Duodenal mucosa (tissue), 2 donors: Measurements from ENCODE around the gene ASPG.

ENCODE experiments used
- H3K27ac ChIP-seq: one replicate; pipeline ENCODE4 v1.7.0; 2013; ENCODE audit warnings: low read depth, low read length
- H3K27me3 ChIP-seq, 2 donors: one replicate each; pipeline ENCODE4 v1.7.0; 2013; ENCODE audit warnings: low read length in 2 of 2, control low read depth in 1 of 2; ENCODE audit not compliant: insufficient read depth in 2 of 2, control insufficient read depth in 1 of 2
- H3K36me3 ChIP-seq, 2 donors: one replicate each; pipeline ENCODE4 v1.7.0; 2013; ENCODE audit warnings: low read length in 2 of 2, control low read depth in 1 of 2; ENCODE audit not compliant: insufficient read depth in 2 of 2, control insufficient read depth in 1 of 2
- H3K4me1 ChIP-seq, 2 donors: one replicate each; pipeline ENCODE4 v1.7.0; 2013; ENCODE audit warnings: low read length in 2 of 2, control low read depth in 1 of 2; ENCODE audit not compliant: insufficient read depth in 2 of 2, control insufficient read depth in 1 of 2
- H3K4me3 ChIP-seq, 2 donors: one replicate each; pipeline ENCODE4 v1.7.0; 2013; ENCODE audit warnings: low read length in 2 of 2, low read depth in 1 of 2
- H3K9ac ChIP-seq, 2 donors: one replicate each; pipeline ENCODE4 v1.7.0; 2013; ENCODE audit warnings: low read length in 2 of 2, low read depth in 1 of 2
- H3K9me3 ChIP-seq, 2 donors: one replicate each; pipeline ENCODE4 v1.7.0; 2013; ENCODE audit warnings: low read length in 2 of 2, control low read depth in 1 of 2; ENCODE audit not compliant: control insufficient read depth in 1 of 2

Gene ASPG

GRCh38 chr14:104075530-104076151 is 9.9 kb upstream of the ASPG start:
- Histone ChIP-seq H3K27me3 (no peaks in the 10 kb centered on the region), H3K4me1 (peaks cover 2 to 8% of the 10 kb centered on the region in 2 donors), H3K4me3 (no peak overlapping the region), H3K9ac (no peak overlapping the region), H3K9me3 (peaks cover 7 to 9% of the 10 kb centered on the region in 2 donors), H3K36me3 (no peaks in the 10 kb centered on the region), H3K27ac (no peak overlapping the region)

GRCh38 chr14:104076743-104077142 is 8.8 kb upstream of the ASPG start:
- Histone ChIP-seq H3K9me3 (peaks cover 7 to 9% of the 10 kb centered on the region in 2 donors), H3K4me1 (peaks cover 13 to 19% of the 10 kb centered on the region in 2 donors), H3K27me3 (no peaks in the 10 kb centered on the region), H3K4me3 (no peak overlapping the region), H3K36me3 (no peaks in the 10 kb centered on the region), H3K27ac (no peak overlapping the region), H3K9ac (no peak overlapping the region)

- Histone ChIP-seq H3K4me3 (no peak overlapping the region), H3K4me1 (peaks cover 26 to 31% of the 10 kb centered on the region in 2 donors), H3K27me3 (no peaks in the 10 kb centered on the region), H3K9me3 (peaks cover 7 to 9% of the 10 kb centered on the region in 2 donors), H3K9ac (no peak overlapping the region), H3K27ac (no peak overlapping the region), H3K36me3 (no peaks in the 10 kb centered on the region)
Observed at GRCh38 chr14:104078031-104078455, 7.5 kb upstream of the ASPG start.

GRCh38 chr14:104080376-104081260 is 4.9 kb upstream of the ASPG start:
- Histone ChIP-seq H3K4me1 (peaks cover 39 to 47% of the 10 kb centered on the region in 2 donors), H3K9ac (peak overlapping the region in 1 of 2 donors; percentile 26), H3K9me3 (no peaks in the 10 kb centered on the region), H3K4me3 (no peak overlapping the region), H3K36me3 (no peaks in the 10 kb centered on the region), H3K27ac (no peak overlapping the region), H3K27me3 (no peaks in the 10 kb centered on the region)

- Histone ChIP-seq H3K9ac (peak overlapping the region; percentile 67 to 68), H3K36me3 (no peaks in the 10 kb centered on the region), H3K9me3 (no peaks in the 10 kb centered on the region), H3K4me1 (peaks cover 45 to 54% of the 10 kb centered on the region in 2 donors), H3K27ac (peak overlapping the region; percentile 42), H3K4me3 (peak overlapping the region; percentile 21 to 55), H3K27me3 (peaks cover 3 to 4% of the 10 kb centered on the region in 2 donors)
Observed at GRCh38 chr14:104081261-104081835, 4.2 kb upstream of the ASPG start.

- Histone ChIP-seq H3K9me3 (no peaks in the 10 kb centered on the region), H3K27ac (peak overlapping the region; percentile 42), H3K4me1 (peaks cover 51 to 61% of the 10 kb centered on the region in 2 donors), H3K27me3 (peaks cover 4 to 5% of the 10 kb centered on the region in 2 donors), H3K36me3 (no peaks in the 10 kb centered on the region), H3K4me3 (peak overlapping the region; percentile 4 to 55), H3K9ac (peak overlapping the region; percentile 67 to 68)
Observed at GRCh38 chr14:104081951-104082464, 3.5 kb upstream of the ASPG start.

GRCh38 chr14:104082807-104083206 is 2.7 kb upstream of the ASPG start:
- Histone ChIP-seq H3K9ac (peak overlapping the region; percentile 12 to 68), H3K36me3 (no peaks in the 10 kb centered on the region), H3K27ac (no peak overlapping the region), H3K9me3 (no peaks in the 10 kb centered on the region), H3K27me3 (peaks cover 4 to 5% of the 10 kb centered on the region in 2 donors), H3K4me3 (peak overlapping the region; percentile 10 to 55), H3K4me1 (peaks cover 59 to 69% of the 10 kb centered on the region in 2 donors)

- Histone ChIP-seq H3K27me3 (peaks cover 4 to 5% of the 10 kb centered on the region in 2 donors), H3K4me3 (no peak overlapping the region), H3K27ac (peak overlapping the region; percentile 10), H3K9me3 (no peaks in the 10 kb centered on the region), H3K4me1 (peaks cover 63 to 78% of the 10 kb centered on the region in 2 donors), H3K9ac (no peak overlapping the region), H3K36me3 (no peaks in the 10 kb centered on the region)
Observed at GRCh38 chr14:104084251-104085002, 1.1 kb upstream of the ASPG start.

GRCh38 chr14:104085889-104086201 is 345 bp downstream of the ASPG start:
- H3K9me3 ChIP-seq = no peaks in the 10 kb centered on the region
- no peaks in the 10 kb centered on the region for H3K36me3 ChIP-seq
- peaks cover 4 to 5% of the 10 kb centered on the region in 2 donors for H3K27me3 ChIP-seq
- peak overlapping the region; percentile 19 to 38 for H3K9ac ChIP-seq
- no peak overlapping the region for H3K27ac ChIP-seq
- no peak overlapping the region for H3K4me3 ChIP-seq
- H3K4me1 ChIP-seq = peaks cover 58 to 74% of the 10 kb centered on the region in 2 donors
